ENCODE measurements around the gene SLX9.

The SLX9 gene

GRCh38 chr21:44930543-44930981 lies 9.3 kb upstream of the SLX9 start:
- no peak for DNase-seq (ENCODE audit: low spot score)

DNA sequence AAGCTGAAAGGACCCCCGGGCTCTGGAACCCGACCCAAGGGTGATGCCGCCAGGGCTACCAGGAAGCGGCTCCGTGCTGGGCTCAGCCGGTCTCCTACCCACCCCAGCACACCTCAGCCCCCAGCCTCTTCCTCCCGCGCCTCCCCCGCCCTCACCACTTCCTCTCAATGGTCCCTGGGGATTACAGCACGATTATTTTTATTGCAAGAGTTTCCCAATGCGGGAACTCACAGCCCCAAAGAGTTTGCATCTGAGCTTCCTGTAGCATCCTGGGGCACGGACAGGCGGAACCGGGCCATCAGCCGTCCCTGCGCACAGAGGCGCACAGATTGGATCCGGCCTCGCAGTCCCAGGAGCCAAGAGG lies 8.7 kb upstream of the SLX9 start:
- no peak for DNase-seq (ENCODE audit: low spot score)

- DNase-seq (ENCODE audit: low spot score): no peak
Measured at GRCh38 chr21:44931501-44932407, 8.1 kb upstream of the SLX9 start.

GRCh38 chr21:44932408-44933181 lies 7.2 kb upstream of the SLX9 start:
- no peak for DNase-seq (ENCODE audit: low spot score)

- DNase-seq (ENCODE audit: low spot score): no peak
Measured at GRCh38 chr21:44933199-44933917, 6.5 kb upstream of the SLX9 start.

GRCh38 chr21:44933918-44934260 lies 5.9 kb upstream of the SLX9 start:
- DNase-seq (ENCODE audit: low spot score): no peak

- DNase-seq (ENCODE audit: low spot score): no peak
Measured at GRCh38 chr21:44934276-44934675, 5.6 kb upstream of the SLX9 start.

DNA sequence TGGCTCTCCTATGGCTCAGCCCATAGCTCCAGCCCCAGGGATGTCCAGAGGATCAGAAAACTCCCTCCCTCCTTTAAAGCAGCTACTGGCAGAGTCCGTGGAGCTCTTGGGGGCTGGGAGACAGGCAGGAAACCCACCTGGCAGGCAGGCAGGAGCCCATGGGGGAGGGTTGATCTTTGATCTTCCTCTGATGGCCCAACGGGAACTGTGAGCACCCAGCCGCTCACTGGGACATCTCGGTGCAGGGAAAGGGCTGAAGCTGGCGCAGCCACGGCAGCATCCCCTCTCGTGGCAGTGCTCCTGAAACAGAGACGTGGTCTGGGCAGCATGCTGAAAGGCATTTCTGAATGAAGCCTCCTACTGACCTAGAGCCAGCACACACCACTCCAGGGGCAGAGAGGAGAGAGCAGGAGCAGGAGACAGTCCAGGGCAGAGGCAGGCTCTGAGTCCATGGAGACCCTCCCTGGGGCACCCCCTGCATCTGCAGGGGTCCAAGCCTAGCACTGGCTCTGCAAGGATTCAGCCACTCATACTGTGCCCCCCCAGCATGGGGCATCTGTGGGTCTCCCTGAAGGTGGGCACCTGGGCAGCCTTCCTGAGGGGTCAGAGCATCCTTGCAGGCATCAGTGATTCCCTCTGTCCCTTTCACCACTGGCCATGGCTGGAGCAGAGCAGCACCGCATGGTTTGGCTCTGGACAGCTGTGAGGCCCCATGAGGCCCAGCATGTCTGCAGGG lies 4.9 kb upstream of the SLX9 start:
- DNase-seq (ENCODE audit: low spot score): no peak

GRCh38 chr21:44935533-44935927 lies 4.3 kb upstream of the SLX9 start:
- DNase-seq (ENCODE audit: low spot score): no peak

GRCh38 chr21:44938772-44939531 lies 877 bp upstream of the SLX9 start:
- no peak for DNase-seq (ENCODE audit: low spot score)

DNA sequence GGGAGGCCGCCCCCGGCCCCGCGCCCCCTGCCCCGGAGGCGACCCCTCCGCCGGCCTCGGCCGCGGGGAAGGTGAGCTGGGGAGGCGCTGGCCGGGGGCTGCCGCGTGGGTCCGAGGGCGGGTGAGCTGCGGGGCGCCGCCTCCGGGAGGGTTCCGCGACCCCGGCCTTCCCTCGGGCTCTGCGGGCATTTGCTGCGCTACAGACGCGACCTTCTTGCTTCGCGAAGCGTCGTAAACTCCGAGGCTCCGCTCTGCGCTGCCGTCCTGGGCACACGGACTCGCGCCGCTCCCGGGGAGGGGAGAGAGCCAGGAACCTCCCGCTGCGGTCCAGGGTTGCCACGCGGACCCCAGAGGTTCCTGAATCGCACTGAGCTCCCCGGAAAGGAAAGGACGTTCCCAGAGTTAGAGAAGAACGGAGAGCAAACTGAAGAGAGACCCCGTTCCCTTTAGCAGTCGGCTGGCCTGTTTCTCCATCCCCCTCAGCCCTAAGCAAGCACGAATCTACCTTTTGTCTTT lies 345 bp downstream of the SLX9 start:
- DNase-seq (ENCODE audit: low spot score): no peak

DNA sequence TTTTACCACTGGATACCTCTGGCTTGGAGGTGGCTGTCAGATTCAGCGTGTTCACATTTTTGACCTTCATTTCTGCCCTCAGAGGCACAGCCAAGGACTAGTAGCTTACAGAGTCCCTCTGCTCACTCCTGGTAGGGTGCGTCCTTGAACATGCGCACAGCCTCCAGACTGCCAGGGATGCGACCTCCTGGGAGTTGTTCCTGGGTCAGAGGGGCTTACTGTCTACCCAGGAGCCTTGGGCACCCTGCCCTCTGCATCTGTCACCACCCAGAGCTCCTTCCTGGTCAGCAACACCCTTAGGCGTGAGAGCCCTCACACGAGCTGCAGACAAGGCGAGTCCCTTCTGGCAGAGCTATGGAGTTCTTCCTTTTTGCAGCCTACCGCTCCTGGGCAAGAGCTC lies 1.7 kb downstream of the SLX9 start:
- no peak for DNase-seq (ENCODE audit: low spot score)

- no peak for DNase-seq (ENCODE audit: low spot score)
Measured at GRCh38 chr21:44942566-44942965, 2.7 kb downstream of the SLX9 start.

DNA sequence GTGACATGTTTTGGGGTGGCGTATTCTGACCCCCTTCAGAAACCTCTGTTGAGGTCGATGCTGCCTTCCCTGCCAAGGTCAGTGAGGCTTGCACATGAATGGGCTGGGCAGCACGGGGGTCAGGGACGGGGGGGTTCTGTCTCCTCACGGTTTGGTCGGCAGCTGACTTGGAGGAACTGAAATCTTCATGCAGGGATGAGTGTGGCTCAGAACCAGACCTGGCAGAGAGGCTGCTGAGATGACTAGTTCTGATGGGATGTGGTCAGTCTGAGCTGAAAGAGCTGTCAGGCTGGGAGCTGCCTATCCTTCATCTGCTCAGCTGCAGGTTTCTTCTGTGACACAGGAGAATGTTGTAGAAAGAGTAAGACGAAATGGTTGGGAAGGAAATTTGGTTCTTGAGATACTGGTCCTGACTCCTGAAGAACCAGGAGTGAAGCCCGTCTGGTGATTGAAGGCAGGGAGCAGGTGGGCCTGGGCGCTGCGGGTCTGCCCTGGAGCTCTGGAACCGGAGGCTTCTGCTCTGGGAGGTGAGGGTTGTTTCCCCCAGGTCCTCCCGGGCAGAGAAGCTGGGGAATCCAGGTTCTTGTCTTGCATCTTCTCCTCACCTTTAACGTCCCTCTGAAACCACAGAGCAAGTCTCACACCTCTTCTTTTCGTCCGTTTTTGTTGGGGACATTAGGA lies 3.3 kb downstream of the SLX9 start:
- DNase-seq (ENCODE audit: low spot score): no peak

- DNase-seq (ENCODE audit: low spot score): no peak
Measured at GRCh38 chr21:44943686-44944550, 4.1 kb downstream of the SLX9 start.

DNA sequence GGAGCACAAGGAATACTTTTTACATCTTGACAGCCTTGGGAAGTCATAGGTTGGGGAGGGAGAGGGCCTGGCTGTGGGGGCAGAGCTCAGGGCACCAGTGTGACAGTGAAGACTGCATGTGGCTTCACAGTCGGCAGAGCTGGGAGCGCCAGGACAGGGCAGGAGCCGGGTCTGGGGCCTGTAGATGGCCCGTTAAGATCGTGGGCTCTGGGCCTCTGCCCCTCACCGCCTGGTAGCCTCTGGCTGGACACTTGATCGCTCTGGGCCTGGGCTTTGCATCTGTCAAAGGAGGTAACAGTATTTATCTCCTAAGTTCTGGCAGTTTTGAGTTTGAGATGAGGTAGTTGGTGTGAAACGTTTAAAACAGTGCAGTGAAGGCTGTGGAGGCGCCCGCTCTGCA lies 4.8 kb downstream of the SLX9 start:
- no peak for DNase-seq (ENCODE audit: low spot score)

DNA sequence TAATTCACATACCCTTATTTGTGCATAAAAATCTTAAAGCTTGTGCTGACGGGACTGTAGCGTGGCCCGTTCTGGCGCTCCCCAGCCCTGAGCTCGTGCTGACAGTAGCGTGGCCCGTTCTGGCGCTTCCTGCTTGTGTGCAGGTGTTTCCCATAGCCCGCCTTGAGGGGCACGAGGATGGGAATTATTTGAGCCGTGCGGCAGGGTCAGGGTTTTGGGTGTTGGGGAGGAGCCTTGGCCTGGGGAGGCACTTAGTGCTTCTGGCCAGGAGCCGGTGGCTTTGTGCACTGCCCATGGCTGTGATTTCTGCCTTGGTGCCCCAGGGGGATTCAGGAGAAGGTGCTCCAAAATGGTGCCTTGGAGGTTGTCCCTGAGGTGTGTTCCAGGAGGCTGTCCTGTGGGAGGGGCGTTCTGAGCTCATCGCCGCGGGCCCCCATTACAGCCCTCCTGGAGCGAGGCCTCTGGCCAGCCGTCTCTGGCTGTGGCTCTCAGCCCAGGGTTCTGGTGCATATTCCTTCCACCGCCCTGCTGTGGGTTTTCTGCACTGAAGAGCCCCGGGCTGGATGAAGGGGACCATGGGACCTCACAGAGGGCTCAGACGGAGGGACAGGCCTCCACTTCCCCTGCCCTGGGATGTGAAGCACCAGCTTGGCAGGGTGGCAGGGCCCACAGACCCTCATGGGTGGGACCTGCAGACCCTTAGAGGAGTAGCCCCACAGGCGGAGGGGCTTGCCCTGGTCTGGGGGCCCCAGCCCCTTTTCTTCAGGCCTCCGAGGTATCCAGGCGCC lies 6.6 kb downstream of the SLX9 start:
- DNase-seq (ENCODE audit: low spot score): no peak

DNA sequence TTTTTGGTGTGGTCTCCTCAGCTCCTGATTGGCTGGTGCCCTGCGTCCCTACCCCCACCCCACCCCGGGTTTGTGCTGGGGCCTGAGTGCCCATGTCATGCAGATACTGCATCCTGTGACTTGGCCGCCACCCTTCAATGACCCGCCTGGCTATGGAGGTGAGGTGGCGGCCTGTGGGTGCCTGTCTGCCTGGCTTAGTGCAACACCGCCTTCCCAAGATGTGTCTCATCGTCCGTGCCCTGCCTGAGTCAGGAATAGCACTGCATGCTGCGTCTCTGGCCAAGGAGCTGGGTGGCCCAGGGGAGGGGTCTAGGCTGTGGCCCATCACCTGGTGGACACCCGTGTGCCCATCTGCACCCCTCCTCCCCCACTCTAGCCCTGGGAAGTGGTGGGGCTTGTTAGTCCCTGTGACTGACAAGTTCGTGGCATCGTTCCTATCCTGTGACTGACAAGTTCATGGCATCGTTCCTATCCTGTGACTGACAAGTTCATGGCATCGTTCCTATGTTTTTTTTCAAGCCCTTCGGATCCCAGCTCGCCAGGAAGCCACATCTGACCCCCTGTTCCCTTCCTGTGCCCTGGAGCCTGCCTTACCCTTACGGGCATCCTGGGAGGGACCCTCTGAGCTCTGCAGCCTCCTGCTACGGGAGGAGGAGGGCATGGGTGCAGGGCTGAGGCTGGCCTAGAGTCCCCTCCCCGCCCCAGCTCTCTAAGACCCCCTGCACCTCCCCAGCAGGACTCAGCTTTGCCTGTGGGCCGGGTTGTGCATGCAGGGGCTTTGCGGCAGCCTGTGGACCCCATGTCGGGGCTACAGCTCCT lies 7.5 kb downstream of the SLX9 start:
- no peak for DNase-seq (ENCODE audit: low spot score)

All from putamen (tissue), 1 donor.